Skeletal muscle tissue (tissue), 4 donors: Measurements from ENCODE around the gene BNIP5. TPM values are rescaled to one million over a fixed set of nuclear protein-coding genes. Genes with fewer than 3 reads are reported as not detected.

Experiments used
- H3K27ac ChIP-seq: one replicate; pipeline ENCODE4 v1.7.0; 2013; ENCODE audit warnings: mild to moderate bottlenecking, low read depth, low read length, inconsistent platforms
- H3K27me3 ChIP-seq, 3 donors: one replicate each; pipeline ENCODE4 v1.7.0; 2013; ENCODE audit warnings: low read length in 3 of 3; ENCODE audit not compliant: control insufficient read depth in 3 of 3, insufficient read depth in 3 of 3
- H3K36me3 ChIP-seq, 3 donors: one replicate each; pipeline ENCODE4 v1.7.0; 2013; ENCODE audit warnings: low read length in 3 of 3; ENCODE audit not compliant: control insufficient read depth in 3 of 3, insufficient read depth in 3 of 3
- H3K4me1 ChIP-seq, 3 donors: one replicate each; pipeline ENCODE4 v1.7.0; 2013; ENCODE audit warnings: low read length in 3 of 3, mild to moderate bottlenecking in 3 of 3; ENCODE audit not compliant: control insufficient read depth in 3 of 3, insufficient read depth in 3 of 3
- H3K4me3 ChIP-seq, 3 donors: one replicate each; pipeline ENCODE4 v1.7.0; 2013; ENCODE audit warnings: low read length in 3 of 3
- H3K9ac ChIP-seq, 3 donors: one replicate each; pipeline ENCODE4 v1.7.0; 2013; ENCODE audit warnings: low read length in 3 of 3, mild to moderate bottlenecking in 3 of 3, moderate library complexity in 2 of 3, low read depth in 1 of 3
- H3K9me3 ChIP-seq, 3 donors: one replicate each; pipeline ENCODE4 v1.7.0; 2013; ENCODE audit warnings: low read length in 3 of 3; ENCODE audit not compliant: control insufficient read depth in 3 of 3
- total RNA-seq: library from RNA; depleted of rRNA; stranded (reverse); fragments of >200 nt; gene quantifications from one replicate; pipeline ENCODE4 v1.2.3, GENCODE V29; 2014
- donor health status: Osteomylitis.

Gene BNIP5
- total RNA-seq, 1 donor from 2014 or later = not detected

DNA sequence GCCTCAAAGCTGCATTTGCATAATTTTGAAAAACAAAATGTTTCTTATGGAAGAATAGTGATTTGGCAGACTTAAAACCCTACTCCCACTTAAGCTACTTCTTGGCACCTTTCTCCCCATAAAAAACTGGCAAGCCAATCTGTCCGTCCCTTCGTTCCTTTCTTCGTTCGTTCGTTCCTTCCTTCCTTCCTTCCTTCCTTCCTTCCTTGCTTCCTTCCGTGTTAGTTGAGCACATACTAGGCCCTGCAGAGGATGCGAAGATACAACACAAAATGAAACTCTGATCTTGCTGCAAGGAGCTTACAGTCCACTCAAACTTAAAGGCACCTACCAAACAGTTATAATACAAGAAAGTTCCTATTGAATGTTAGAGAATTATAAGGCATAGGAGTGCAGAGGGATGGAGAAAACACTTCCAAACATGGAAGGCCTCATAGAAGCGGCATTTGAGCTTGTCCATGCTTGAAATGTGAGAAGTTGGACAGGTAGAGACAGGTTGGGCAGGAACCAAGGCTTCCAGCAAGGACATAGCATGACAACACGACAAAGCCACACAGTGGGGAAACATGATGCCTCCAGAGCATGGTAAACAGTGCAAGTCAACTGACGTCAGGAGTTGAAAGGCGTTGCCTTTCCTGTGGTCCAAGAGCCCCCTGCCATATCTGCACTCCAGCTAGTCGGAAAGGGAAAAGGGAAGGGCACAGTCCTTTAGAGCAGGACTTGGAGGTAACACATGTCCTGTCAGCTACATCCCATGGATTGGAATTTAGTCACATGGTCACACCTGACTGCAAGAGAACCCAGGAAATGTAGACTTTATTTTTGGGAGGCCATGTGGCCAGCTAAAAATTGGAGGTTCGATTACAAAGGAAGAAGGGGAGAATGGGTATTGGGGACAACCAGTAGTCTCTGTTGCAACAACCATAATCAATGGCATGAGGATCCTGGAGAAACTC is 59.8 kb downstream of the BNIP5 start:
- Histone ChIP-seq H3K4me3 (no peak overlapping the region), H3K36me3 (no peaks in the 10 kb centered on the region), H3K4me1 (no peaks in the 10 kb centered on the region), H3K9me3 (no peaks in the 10 kb centered on the region), H3K9ac (no peak overlapping the region), H3K27me3 (peaks cover 5 to 27% (median 9%) of the 10 kb centered on the region in 3 donors), H3K27ac (no peak overlapping the region)

DNA sequence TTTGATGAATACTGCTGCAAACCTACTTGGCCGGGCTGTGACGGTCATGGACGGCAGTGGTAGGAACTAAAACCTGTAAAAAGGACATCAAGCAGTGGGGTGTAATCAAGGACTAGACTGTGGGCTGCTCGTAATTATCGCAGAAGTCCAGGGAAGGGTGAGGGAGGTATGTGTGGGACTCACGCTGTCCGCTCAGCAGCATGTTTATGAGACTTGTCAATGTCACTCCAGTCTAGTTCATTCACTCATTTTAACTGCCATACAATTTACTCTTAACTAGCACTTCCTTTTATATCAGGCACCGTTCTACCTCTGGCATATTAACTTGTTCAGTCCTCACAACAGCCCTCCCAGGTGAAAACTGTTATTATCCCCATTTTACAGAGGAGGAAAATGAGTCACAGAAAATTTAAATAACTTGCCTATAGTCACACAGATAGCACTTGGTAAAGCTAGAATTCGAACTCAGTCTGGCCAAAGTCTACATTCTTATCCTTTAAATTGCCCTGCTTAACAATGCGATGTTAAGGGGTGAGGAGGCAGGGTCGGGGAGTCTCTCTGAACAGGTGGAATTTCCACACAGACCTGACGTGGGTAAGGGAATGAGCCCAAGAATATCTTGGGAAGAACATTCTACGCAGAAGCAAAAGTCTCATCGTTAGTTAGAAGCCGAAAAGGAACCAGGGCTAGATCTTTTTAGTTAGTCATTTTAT is 62.7 kb downstream of the BNIP5 start:
- H3K4me3 ChIP-seq = no peak overlapping the region
- peaks cover 30 to 45% (median 35%) of the 10 kb centered on the region in 3 donors for H3K27me3 ChIP-seq

GRCh38 chr6:36273067-36273466 is 63.6 kb downstream of the BNIP5 start:
- H3K9ac ChIP-seq = no peak overlapping the region
- H3K27ac ChIP-seq = no peak overlapping the region
- no peak overlapping the region for H3K4me3 ChIP-seq
- H3K36me3 ChIP-seq = no peaks in the 10 kb centered on the region
- H3K4me1 ChIP-seq = no peaks in the 10 kb centered on the region
- H3K9me3 ChIP-seq = no peaks in the 10 kb centered on the region
- H3K27me3 ChIP-seq = peaks cover 34 to 50% (median 38%) of the 10 kb centered on the region in 3 donors

More for the DNA sequence above, 62.7 kb downstream of the BNIP5 start:
- H3K36me3 ChIP-seq = no peaks in the 10 kb centered on the region
- no peak overlapping the region for H3K9ac ChIP-seq
- no peak overlapping the region for H3K27ac ChIP-seq
- no peaks in the 10 kb centered on the region for H3K4me1 ChIP-seq
- no peaks in the 10 kb centered on the region for H3K9me3 ChIP-seq

GRCh38 chr6:36272234-36272633 is 64.5 kb downstream of the BNIP5 start:
- Histone ChIP-seq H3K9ac (no peak overlapping the region), H3K9me3 (no peaks in the 10 kb centered on the region), H3K27ac (no peak overlapping the region), H3K4me3 (no peak overlapping the region), H3K4me1 (no peaks in the 10 kb centered on the region), H3K27me3 (peaks cover 34 to 51% (median 42%) of the 10 kb centered on the region in 3 donors), H3K36me3 (no peaks in the 10 kb centered on the region)

DNA sequence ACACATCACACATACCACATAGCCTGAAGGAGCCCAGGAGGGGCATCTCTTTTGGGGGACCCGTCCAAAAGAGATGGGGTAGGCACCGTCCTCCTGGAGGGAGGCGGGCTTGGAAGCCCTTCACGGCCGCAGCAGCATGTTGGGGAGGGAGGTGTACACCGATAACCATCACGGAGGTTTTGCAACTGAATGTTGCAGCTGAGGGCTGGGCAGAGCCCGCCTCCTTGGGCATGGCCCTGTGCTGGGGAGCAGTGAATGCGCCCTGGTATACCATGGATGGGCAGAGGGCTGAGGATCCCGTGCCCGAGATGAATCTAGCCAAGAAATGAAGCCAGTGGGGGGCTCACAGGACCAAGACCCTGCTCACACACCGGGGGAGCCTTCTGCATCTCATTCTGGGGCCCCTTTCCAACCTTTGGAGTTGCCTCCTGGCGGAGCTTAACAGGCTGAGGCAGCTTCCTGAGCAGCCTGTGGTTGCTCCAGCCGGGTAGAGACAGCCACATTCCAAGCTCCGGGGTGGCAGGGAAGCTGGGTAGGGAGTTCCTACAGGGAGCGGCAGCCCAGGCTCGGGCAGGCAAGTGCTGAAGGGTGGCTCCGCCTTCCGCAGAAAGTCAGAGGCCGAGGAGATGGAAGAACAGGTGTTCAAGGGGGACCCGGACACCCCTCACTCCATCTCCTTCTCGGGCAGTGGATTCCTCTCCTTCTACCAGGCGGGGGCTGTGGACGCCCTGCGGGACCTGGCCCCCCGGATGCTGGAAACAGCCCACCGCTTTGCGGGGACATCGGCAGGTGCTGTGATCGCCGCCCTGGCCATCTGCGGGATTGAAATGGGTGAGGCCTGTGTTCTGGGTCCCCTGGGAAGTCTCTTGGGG is 66.6 kb downstream of the BNIP5 start, which contains the start of gene PNPLA1:
PNPLA1 (plus strand) TSS at position 227 of the 872 bp plus-strand sequence; CDS start at position 627, 400 bp downstream.
- H3K27me3 ChIP-seq = peaks cover 34 to 44% (median 42%) of the 10 kb centered on the region in 3 donors
- H3K4me3 ChIP-seq = no peak within 1 kb of the TSS
- no peaks in the 10 kb centered on the region for H3K36me3 ChIP-seq
- H3K9ac ChIP-seq = no peak within 1 kb of the TSS
- no peak within 1 kb of the TSS for H3K27ac ChIP-seq
- no peaks in the 10 kb centered on the region for H3K4me1 ChIP-seq
- peaks cover 2 to 8% (median 5%) of the 10 kb centered on the region in 3 donors for H3K9me3 ChIP-seq

DNA sequence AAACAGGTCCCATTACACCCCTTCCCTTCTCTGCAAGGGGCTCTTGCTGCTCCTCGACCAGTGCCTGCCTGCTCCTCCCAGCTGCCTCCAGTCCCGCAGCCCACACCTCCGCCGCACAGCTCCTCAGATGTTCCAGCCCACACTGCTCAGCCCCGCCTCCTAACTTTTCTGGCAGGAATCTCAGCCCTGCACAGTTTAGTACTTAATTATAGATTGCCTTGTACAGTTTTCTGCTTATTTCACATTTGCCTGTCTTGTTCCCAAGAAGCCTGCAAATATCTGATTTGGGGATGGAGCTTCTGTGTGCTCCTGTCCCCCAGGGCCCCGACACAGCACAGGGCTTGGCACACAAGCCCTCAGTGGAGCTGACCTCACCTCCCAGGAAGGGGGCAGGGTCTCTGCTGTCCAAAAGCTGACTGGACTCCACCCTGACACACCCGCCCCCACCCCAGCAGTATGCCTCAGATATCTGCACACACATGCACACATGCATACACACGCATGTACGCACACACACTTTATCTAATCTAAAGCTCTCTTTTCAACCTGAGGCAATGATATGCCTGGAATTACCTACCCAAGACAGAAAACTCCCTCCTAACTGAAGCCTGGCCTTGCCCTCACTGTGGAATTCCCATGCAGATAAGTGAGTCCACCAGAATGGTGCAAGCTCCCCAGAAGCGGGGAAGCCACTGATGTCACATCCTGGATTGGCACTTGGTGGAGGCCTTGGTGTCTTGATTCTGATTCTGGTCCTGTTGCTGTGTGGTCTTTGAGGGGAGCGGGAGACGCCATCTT is 68.0 kb downstream of the BNIP5 start:
- peaks cover 2 to 8% (median 5%) of the 10 kb centered on the region in 3 donors for H3K9me3 ChIP-seq
- peaks cover 34 to 40% (median 40%) of the 10 kb centered on the region in 3 donors for H3K27me3 ChIP-seq
- H3K36me3 ChIP-seq = no peaks in the 10 kb centered on the region
- H3K27ac ChIP-seq = no peak overlapping the region
- H3K4me1 ChIP-seq = no peaks in the 10 kb centered on the region
- H3K4me3 ChIP-seq = no peak overlapping the region
- no peak overlapping the region for H3K9ac ChIP-seq

GRCh38 chr6:36267731-36268477 is 68.8 kb downstream of the BNIP5 start:
- Histone ChIP-seq H3K27ac (no peak overlapping the region), H3K4me3 (no peak overlapping the region), H3K27me3 (peaks cover 34 to 40% (median 40%) of the 10 kb centered on the region in 3 donors), H3K4me1 (no peaks in the 10 kb centered on the region), H3K9me3 (peaks cover 2 to 8% (median 5%) of the 10 kb centered on the region in 3 donors), H3K9ac (no peak overlapping the region), H3K36me3 (no peaks in the 10 kb centered on the region)

GRCh38 chr6:36266913-36267644 is 69.6 kb downstream of the BNIP5 start:
- Histone ChIP-seq H3K36me3 (no peaks in the 10 kb centered on the region), H3K9ac (no peak overlapping the region), H3K4me3 (no peak overlapping the region), H3K9me3 (peaks cover 2 to 8% (median 5%) of the 10 kb centered on the region in 3 donors), H3K27ac (no peak overlapping the region), H3K27me3 (peaks cover 31 to 37% (median 35%) of the 10 kb centered on the region in 3 donors), H3K4me1 (no peaks in the 10 kb centered on the region)
